CD4-positive, alpha-beta T cell (primary cell): ENCODE data around the gene QPCT. TPM values are rescaled to one million over a fixed set of nuclear protein-coding genes. Genes with fewer than 3 reads are reported as not detected.

Experiments
- ATAC-seq: fragments of 200-7000 bp; cut with Tn5 transposase; one replicate; pipeline ENCODE4 v1.10.0; 2022; ENCODE audit warnings: mild to moderate bottlenecking; ENCODE audit not compliant: poor library complexity
- CTCF ChIA-PET: fragments of 350-600 bp; sonication (Branson Sonifier 250); formaldehyde crosslinking; loops from one replicate; lab custom pipeline; 2021; ENCODE audit warnings: antibody characterized with exemption, inconsistent platforms; lab: Charles Lee
- POLR2A ChIA-PET: fragments of 350-600 bp; sonication (Branson Sonifier 250); formaldehyde crosslinking; loops from one replicate; lab custom pipeline; 2021; ENCODE audit warnings: antibody characterized with exemption, inconsistent platforms; lab: Charles Lee
- DNase-seq, 14 experiments: peaks; one replicate each; pipeline ENCODE4 v3.0.0-alpha.2; 2013 to 2020; ENCODE audit warnings: mixed read lengths in 2 of 14
- H3K27ac ChIP-seq, 2 donors: one replicate each; pipeline versions ENCODE4 v1.5.1 to v1.7.0; 2013; ENCODE audit warnings: low read length in 2 of 2, low read depth in 1 of 2, mild to moderate bottlenecking in 1 of 2
- H3K27me3 ChIP-seq, 2 experiments: 1 replicate in 1 of 2; 2 replicates in 1 of 2; pipeline versions ENCODE4 v1.6.1 to v1.7.0; 2013; ENCODE audit warnings: low read length in 2 of 2, control low read depth in 1 of 2, mild to moderate bottlenecking in 1 of 2, moderate library complexity in 1 of 2; ENCODE audit not compliant: insufficient read depth in 2 of 2, control insufficient read depth in 1 of 2
- H3K36me3 ChIP-seq: one replicate; pipeline ENCODE4 v1.6.1; 2013; ENCODE audit warnings: low read length, control low read depth; ENCODE audit not compliant: insufficient read depth
- H3K4me1 ChIP-seq: one replicate; pipeline ENCODE4 v1.6.1; 2013; ENCODE audit warnings: low read length, control low read depth; ENCODE audit not compliant: insufficient read depth
- H3K4me3 ChIP-seq: one replicate; pipeline ENCODE4 v1.5.1; 2013; ENCODE audit warnings: mild to moderate bottlenecking, low read length, moderate library complexity
- H3K9me3 ChIP-seq, 2 experiments: 1 replicate in 1 of 2; 2 replicates in 1 of 2; pipeline versions ENCODE4 v1.6.1 to v1.7.0; 2013; ENCODE audit warnings: low read length in 2 of 2, mild to moderate bottlenecking in 2 of 2, control low read depth in 1 of 2, moderate library complexity in 1 of 2; ENCODE audit not compliant: control insufficient read depth in 1 of 2, insufficient read depth in 1 of 2
- H3K27ac Mint-ChIP-seq: one replicate; pipeline ENCODE4 v1.8.0; 2020; ENCODE audit warnings: mixed read lengths
- H3K27me3 Mint-ChIP-seq: one replicate; pipeline ENCODE4 v1.8.0; 2021; ENCODE audit warnings: mixed read lengths
- H3K36me3 Mint-ChIP-seq: one replicate; pipeline ENCODE4 v1.8.0; 2021; ENCODE audit warnings: low read depth, mixed read lengths
- H3K4me1 Mint-ChIP-seq: one replicate; pipeline ENCODE4 v1.8.0; 2021; ENCODE audit warnings: low read depth, mixed read lengths
- H3K4me3 Mint-ChIP-seq: one replicate; pipeline ENCODE4 v1.8.0; 2020; ENCODE audit warnings: mild to moderate bottlenecking, mixed read lengths
- H3K9me3 Mint-ChIP-seq: one replicate; pipeline ENCODE4 v1.8.0; 2020; ENCODE audit warnings: mixed read lengths
- intact Hi-C, 2 experiments: fragments of 100-400 bp; cut with DNase I in 1 of 2; cut with micrococcal nuclease in 1 of 2; formaldehyde crosslinking; loops; one replicate each; pipeline versions ENCODE4 v1.15.1 to v1.9.0; 2023 to 2025; cut with DNase I, micrococcal nuclease
- total RNA-seq, 174 experiments: library from RNA in 2 of 174; stranded (reverse) in 2 of 174; gene quantifications; one replicate each; pipeline ENCODE4 v1.2.3 and lab custom pipeline; 2021 to 2026
- TF ChIP-seq, protein P1 (sequence below): fragments of 200-600 bp; IDR thresholded peaks from one replicate; pipeline ENCODE4 v1.8.0; 2022; ENCODE audit warnings: antibody characterized with exemption, mild to moderate bottlenecking

Gene QPCT
- total RNA-seq, 2 experiments from 2014 or later: 0.53 to 0.71 TPM

GRCh38 chr2:37330681-37331080 lies 13.7 kb upstream of the QPCT start:
- Histone ChIP-seq H3K9me3 (no peaks in the 10 kb centered on the region), H3K27ac (no peak overlapping the region), H3K36me3 (no peaks in the 10 kb centered on the region), H3K27me3 (peaks cover 0 to 7% of the 10 kb centered on the region in 2 experiments), H3K4me1 (peaks cover 2% of the 10 kb centered on the region), H3K4me3 (no peak overlapping the region)
- H3K27me3 Mint-ChIP-seq: peaks cover 7% of the 10 kb centered on the region
- no peak overlapping the region for H3K4me3 Mint-ChIP-seq
- H3K4me1 Mint-ChIP-seq: no peaks in the 10 kb centered on the region
- CTCF ChIA-PET: interaction anchor here (1.0 kb wide), 3 partner anchors 8 to 12 kb away, joined by 3 to 5 read pairs (median 4); no protein-coding TSS in a partner anchor
- TF ChIP-seq, protein P1, sequence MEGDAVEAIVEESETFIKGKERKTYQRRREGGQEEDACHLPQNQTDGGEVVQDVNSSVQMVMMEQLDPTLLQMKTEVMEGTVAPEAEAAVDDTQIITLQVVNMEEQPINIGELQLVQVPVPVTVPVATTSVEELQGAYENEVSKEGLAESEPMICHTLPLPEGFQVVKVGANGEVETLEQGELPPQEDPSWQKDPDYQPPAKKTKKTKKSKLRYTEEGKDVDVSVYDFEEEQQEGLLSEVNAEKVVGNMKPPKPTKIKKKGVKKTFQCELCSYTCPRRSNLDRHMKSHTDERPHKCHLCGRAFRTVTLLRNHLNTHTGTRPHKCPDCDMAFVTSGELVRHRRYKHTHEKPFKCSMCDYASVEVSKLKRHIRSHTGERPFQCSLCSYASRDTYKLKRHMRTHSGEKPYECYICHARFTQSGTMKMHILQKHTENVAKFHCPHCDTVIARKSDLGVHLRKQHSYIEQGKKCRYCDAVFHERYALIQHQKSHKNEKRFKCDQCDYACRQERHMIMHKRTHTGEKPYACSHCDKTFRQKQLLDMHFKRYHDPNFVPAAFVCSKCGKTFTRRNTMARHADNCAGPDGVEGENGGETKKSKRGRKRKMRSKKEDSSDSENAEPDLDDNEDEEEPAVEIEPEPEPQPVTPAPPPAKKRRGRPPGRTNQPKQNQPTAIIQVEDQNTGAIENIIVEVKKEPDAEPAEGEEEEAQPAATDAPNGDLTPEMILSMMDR: no peak
- POLR2A ChIA-PET: interaction anchor here (1.0 kb wide), 1 partner anchor 12 kb away, joined by 4 read pairs; no protein-coding TSS in a partner anchor
- no peaks in the 10 kb centered on the region for H3K9me3 Mint-ChIP-seq
- no peak for DNase-seq
- ATAC-seq: no peak
- no peaks in the 10 kb centered on the region for H3K36me3 Mint-ChIP-seq
- H3K27ac Mint-ChIP-seq: no peak overlapping the region
- intact Hi-C loops: no loop called here

- Mint-ChIP-seq H3K4me3 (no peak overlapping the region), H3K36me3 (no peaks in the 10 kb centered on the region), H3K27ac (no peak overlapping the region), H3K9me3 (no peaks in the 10 kb centered on the region), H3K27me3 (peaks cover under 1% of the 10 kb centered on the region), H3K4me1 (no peaks in the 10 kb centered on the region)
- intact Hi-C loops: no loop called here
- CTCF ChIA-PET: no interaction called here
- no peaks in the 10 kb centered on the region for H3K4me1 ChIP-seq
- POLR2A ChIA-PET: no interaction called here
- H3K36me3 ChIP-seq: no peaks in the 10 kb centered on the region
- H3K9me3 ChIP-seq: no peaks in the 10 kb centered on the region
- H3K27me3 ChIP-seq: peaks cover 0 to 7% of the 10 kb centered on the region in 2 experiments
- H3K4me3 ChIP-seq: no peak overlapping the region
- no peak for ATAC-seq
- DNase-seq: no peak
- H3K27ac ChIP-seq: no peak overlapping the region
- TF ChIP-seq, protein P1: no peak
Observed at GRCh38 chr2:37332560-37332959, 11.9 kb upstream of the QPCT start.

DNA sequence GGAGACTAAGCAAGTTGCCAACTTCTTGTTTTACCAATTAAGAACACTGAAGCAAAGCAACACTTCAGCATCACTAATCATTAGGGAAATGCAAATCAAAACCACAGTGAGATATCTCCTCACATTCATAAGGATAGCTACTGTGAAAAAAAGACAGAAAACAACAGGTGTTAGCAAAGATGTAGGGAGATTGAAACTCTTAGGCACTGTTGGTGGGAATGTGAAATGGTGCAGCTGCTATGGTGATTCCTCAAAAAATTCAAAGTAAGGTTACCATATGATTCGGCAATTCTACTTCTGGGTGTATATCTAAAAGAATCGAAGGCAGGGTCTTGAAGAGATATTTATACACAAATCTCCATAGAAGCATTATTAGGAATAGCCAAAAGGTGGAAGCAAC lies 11.2 kb upstream of the QPCT start:
- Histone ChIP-seq H3K9me3 (no peaks in the 10 kb centered on the region), H3K27ac (no peak overlapping the region), H3K27me3 (peaks cover 0 to 7% of the 10 kb centered on the region in 2 experiments), H3K4me1 (no peaks in the 10 kb centered on the region), H3K4me3 (no peak overlapping the region), H3K36me3 (no peaks in the 10 kb centered on the region)
- POLR2A ChIA-PET: no interaction called here
- no peaks in the 10 kb centered on the region for H3K9me3 Mint-ChIP-seq
- TF ChIP-seq, protein P1: no peak
- no peak for DNase-seq
- ATAC-seq: no peak
- H3K27me3 Mint-ChIP-seq: no peaks in the 10 kb centered on the region
- CTCF ChIA-PET: interaction anchor here (0.5 kb wide), 1 partner anchor 1034 kb away, joined by 3 read pairs; no protein-coding TSS in a partner anchor
- H3K36me3 Mint-ChIP-seq: no peaks in the 10 kb centered on the region
- H3K27ac Mint-ChIP-seq: no peak overlapping the region
- H3K4me3 Mint-ChIP-seq: no peak overlapping the region
- no peaks in the 10 kb centered on the region for H3K4me1 Mint-ChIP-seq
- intact Hi-C loops: no loop called here
